ENCODE data around the gene ATP2B2. TPM values are rescaled to one million over a fixed set of nuclear protein-coding genes. Genes with fewer than 3 reads are reported as not detected.

The ATP2B2 gene
- total RNA-seq, 2 experiments from 2014 or later = not detected

DNA sequence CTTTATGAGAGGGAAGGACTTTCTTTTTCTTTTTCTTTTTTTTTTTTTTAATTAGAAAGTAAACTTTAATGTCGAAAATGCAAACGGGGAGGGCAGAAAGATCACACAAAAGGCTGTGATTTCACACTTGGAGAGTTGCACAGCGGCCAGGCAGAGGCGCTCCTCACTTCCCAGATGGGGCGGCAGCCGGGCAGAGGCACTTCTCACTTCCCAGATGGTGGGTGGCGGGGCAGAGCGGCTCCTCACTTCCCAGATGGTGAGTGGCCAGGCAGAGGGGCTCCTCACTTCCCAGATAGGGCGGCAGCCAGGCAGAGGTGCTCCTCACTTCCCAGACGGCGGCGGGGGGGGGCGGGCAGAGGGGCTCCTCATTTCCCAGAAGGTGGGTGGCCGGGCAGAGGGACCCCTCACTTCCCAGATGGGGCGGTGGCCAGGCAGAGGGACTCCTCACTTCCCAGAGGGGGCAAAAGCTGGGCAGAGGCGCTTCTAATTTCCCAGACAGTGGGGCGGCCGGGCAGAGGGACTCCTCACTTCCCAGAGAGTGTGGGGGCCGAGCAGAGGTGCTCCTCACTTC is 88.6 kb downstream of the ATP2B2 start:
- peaks cover 5% of the 10 kb centered on the region for H3K27me3 Mint-ChIP-seq
- peaks cover 5% of the 10 kb centered on the region for H3K4me1 Mint-ChIP-seq
- no peak overlapping the region for H3K4me3 Mint-ChIP-seq
- no peak for DNase-seq
- H3K27ac Mint-ChIP-seq = no peak overlapping the region
- no peaks in the 10 kb centered on the region for H3K36me3 Mint-ChIP-seq
- H3K9me3 Mint-ChIP-seq = no peaks in the 10 kb centered on the region

DNA sequence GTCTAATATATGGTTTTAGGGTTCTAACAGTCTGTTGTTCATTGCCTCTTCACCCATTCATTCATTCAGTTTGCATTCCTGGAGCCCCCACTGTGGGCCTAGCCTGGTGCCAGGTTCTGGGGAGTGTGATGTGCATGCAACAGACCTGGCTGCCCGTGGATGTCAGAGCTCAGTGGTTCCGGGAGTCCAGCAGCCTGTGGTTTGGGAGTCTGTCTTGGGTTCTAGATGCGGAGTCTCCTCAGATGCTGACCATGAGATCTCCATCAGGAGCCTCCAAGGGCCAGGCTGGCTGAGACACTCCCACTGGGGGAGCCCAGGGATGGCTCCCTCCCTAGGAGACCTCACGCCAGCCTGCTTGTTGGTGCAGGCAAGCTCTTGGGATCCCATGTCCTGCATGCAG is 92.3 kb downstream of the ATP2B2 start:
- no peak for DNase-seq
- Mint-ChIP-seq H3K4me1 (no peaks in the 10 kb centered on the region), H3K27me3 (peaks cover 5% of the 10 kb centered on the region), H3K4me3 (no peak overlapping the region), H3K27ac (no peak overlapping the region), H3K9me3 (no peaks in the 10 kb centered on the region), H3K36me3 (no peaks in the 10 kb centered on the region)

DNA sequence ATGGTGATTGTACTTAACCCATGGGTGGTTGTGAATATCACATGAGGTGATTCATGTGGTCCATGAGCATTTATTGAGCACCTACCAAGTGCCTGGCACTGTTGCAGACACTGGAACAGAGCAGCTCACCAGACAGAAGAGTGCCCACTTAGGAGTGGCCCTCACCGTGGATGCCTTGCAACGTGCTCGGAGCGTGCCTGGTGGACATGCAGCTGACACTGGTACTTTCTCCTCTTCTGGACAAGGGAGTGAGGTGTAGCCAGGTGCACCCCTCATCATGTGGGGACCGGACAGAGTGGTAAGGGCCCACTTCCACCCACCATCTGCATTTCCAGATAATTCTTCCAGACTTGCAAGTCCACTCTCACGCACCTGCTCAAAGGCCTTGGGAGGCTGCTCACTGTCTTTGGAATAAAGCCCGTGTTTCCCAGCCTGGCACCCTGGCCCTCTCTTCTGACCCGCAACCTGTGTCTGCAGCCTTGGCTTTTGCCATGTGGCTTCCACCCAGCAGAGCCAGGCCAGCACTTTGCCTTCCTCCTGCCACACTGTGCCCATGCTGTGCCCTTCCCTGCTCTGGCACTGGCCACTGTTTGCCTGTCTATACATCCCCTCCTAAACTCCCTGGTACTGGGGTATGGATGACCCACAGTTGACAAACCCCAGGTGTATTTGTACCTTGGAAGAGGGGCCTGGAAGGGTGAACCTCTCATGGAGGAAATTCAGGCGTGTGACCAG is 93.6 kb downstream of the ATP2B2 start:
- no peaks in the 10 kb centered on the region for H3K36me3 Mint-ChIP-seq
- H3K9me3 Mint-ChIP-seq = no peaks in the 10 kb centered on the region
- no peaks in the 10 kb centered on the region for H3K4me1 Mint-ChIP-seq
- no peak for DNase-seq
- H3K27me3 Mint-ChIP-seq = no peaks in the 10 kb centered on the region
- no peak overlapping the region for H3K27ac Mint-ChIP-seq
- no peak overlapping the region for H3K4me3 Mint-ChIP-seq

DNA sequence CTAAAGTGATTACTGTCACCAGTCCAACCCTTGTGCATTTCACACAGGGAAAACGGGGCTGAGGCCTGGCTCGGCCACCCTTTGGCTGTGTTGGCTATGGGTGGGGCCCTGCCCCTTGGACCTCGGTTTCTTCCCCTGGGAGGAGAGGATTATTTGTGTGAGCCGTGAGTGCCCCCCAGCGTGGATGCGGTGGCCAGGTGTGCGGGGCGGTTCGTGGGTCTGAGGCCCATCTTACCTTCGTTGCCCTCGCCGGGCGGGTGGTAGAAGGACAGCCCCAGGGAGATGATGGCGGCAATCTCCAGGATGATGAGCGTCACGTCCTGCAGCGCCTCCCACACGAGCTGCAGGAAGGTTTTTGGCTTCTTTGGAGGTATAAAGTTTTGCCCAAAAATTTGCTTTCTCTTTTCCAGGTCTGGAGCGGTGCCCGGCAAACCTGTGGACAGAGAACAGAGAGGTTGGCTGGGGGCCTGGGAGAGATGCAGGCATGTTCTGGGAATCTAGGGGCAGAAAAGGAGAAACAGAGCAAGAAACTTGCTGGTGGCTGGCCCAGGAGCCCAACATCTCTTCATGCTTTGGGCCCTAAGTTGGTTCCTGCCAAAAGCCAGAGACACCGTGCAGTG is 94.9 kb downstream of the ATP2B2 start:
- H3K4me3 Mint-ChIP-seq = no peak overlapping the region
- no peak for DNase-seq
- H3K9me3 Mint-ChIP-seq = no peaks in the 10 kb centered on the region
- H3K27ac Mint-ChIP-seq = no peak overlapping the region
- no peaks in the 10 kb centered on the region for H3K27me3 Mint-ChIP-seq
- H3K4me1 Mint-ChIP-seq = no peaks in the 10 kb centered on the region
- H3K36me3 Mint-ChIP-seq = no peaks in the 10 kb centered on the region

DNA sequence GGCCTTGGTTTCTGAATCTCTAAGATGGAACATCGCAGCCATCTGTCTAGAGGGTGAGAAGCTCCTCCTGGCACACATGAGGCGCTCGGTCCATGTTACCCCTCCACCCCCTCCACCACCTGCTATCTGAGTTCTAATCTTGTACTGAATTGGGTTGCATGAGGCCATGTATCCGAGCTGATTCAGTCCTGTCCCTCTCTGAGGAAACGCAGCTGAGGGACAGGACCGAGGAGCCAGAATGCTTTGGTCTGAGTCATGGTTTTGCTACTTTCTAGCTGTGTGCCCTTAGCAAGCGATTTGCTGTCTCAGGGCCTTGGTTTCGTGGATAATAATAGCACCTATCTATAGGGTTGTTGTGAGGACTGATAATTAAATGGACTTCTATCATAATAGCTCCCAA is 96.7 kb downstream of the ATP2B2 start:
- Mint-ChIP-seq H3K4me1 (no peaks in the 10 kb centered on the region), H3K27me3 (no peaks in the 10 kb centered on the region), H3K4me3 (no peak overlapping the region), H3K36me3 (no peaks in the 10 kb centered on the region), H3K9me3 (no peaks in the 10 kb centered on the region), H3K27ac (no peak overlapping the region)
- no peak for DNase-seq

DNA sequence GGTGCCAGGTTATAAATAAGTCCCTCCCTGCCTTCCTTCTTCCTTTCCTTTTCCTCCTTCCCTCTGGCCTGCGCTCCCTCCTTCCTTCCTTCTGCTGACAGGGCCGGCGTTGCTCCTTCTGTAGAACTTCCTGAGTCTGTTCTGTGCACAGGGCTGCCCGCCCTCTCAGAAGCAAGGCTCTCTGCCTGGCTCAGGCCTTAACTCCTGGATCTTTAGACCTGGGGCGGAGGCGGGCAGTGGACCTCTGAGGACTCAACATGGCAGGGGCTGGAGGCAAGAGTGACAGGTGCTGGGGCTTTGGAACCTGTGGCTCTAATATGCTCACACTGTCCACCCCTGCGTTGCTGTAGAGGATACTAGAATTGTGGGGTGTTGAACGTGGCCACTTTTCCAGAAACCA is 98.0 kb downstream of the ATP2B2 start:
- H3K4me1 Mint-ChIP-seq = no peaks in the 10 kb centered on the region
- no peaks in the 10 kb centered on the region for H3K9me3 Mint-ChIP-seq
- H3K36me3 Mint-ChIP-seq = no peaks in the 10 kb centered on the region
- DNase-seq = no peak
- no peak overlapping the region for H3K4me3 Mint-ChIP-seq
- no peak overlapping the region for H3K27ac Mint-ChIP-seq
- H3K27me3 Mint-ChIP-seq = no peaks in the 10 kb centered on the region

DNA sequence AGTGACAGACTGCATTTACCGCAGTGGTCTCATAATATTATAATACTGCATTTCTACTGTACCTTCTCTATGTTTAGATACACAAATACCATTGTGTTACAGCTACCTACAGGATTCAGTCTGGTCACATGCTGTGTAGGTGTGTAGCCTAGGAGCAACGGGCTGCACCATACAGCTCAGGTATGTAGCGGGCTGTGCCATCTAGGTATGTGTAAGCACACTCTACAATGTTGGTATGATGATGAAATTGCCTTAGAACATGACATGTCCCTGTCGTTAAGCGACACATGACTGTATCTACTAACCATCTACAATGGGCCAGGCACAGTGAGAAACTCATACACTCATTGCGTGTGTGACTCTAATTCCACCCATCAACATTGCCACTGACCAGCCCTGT is 99.0 kb downstream of the ATP2B2 start:
- no peaks in the 10 kb centered on the region for H3K36me3 Mint-ChIP-seq
- no peaks in the 10 kb centered on the region for H3K9me3 Mint-ChIP-seq
- H3K4me1 Mint-ChIP-seq = no peaks in the 10 kb centered on the region
- H3K27ac Mint-ChIP-seq = no peak overlapping the region
- no peak for DNase-seq
- no peaks in the 10 kb centered on the region for H3K27me3 Mint-ChIP-seq
- no peak overlapping the region for H3K4me3 Mint-ChIP-seq

DNA sequence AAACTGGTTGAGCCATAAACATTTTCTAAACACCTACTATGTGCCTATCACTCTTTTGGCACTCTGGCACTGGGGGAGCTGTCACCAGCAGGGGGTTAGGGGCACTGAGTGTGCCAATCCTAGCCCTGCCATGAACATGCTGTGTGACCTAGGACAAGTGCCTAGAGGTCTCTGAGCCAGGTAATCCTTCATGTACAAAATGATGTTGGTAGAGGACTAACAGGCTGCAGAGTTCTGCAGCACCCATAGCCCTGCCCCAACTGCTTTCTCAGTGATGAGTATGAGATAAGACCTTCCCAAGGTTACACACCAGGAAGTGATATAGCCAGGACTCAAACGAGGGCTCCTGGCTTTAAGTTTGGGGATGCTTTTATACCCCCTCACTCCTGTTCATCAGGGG is 99.6 kb downstream of the ATP2B2 start:
- no peak for DNase-seq
- Mint-ChIP-seq H3K4me1 (no peaks in the 10 kb centered on the region), H3K27ac (no peak overlapping the region), H3K27me3 (no peaks in the 10 kb centered on the region), H3K9me3 (no peaks in the 10 kb centered on the region), H3K36me3 (no peaks in the 10 kb centered on the region), H3K4me3 (no peak overlapping the region)

DNA sequence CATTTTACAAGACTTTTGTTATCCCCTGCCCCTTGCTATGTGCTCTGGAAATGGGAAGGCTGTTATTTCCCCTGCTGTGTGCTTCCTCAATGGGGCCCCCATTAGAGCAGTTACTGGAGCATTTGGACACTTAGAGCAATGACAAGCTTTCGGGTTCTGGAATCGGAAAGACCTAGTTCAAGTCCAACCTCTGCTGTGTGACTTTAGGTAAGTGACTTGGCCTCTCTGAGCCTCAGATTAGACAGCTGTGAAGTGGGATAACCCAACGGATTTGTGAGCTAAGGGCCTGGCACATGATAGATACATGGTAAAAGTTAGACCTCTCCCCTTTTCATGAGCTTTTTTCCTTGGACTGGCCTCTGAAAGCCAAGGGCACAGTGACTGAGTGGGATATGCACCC is 100.5 kb downstream of the ATP2B2 start:
- Mint-ChIP-seq H3K27me3 (no peaks in the 10 kb centered on the region), H3K4me3 (no peak overlapping the region), H3K9me3 (no peaks in the 10 kb centered on the region), H3K36me3 (no peaks in the 10 kb centered on the region), H3K27ac (no peak overlapping the region), H3K4me1 (no peaks in the 10 kb centered on the region)
- no peak for DNase-seq

DNA sequence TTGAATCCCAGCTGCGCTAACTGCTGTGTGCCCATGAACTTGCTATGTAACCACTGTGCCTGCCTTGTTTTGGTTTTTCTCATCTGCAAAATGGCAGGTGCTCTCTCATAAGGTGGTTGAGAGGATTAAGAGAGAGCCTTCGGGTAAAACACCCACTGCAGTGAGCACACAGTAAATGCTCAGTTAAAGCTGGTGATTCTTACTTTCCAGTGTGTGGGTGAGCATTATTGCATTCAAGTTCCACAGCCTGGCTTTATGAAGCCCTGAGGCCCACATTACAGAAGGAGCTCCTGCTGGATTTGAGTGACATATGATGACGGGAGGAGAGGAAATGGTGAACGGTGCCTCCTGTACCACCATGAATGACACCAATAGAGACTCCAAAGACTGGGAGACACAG is 101.0 kb downstream of the ATP2B2 start:
- no peak overlapping the region for H3K4me3 Mint-ChIP-seq
- no peaks in the 10 kb centered on the region for H3K36me3 Mint-ChIP-seq
- H3K9me3 Mint-ChIP-seq = no peaks in the 10 kb centered on the region
- no peaks in the 10 kb centered on the region for H3K27me3 Mint-ChIP-seq
- H3K4me1 Mint-ChIP-seq = no peaks in the 10 kb centered on the region
- no peak for DNase-seq
- H3K27ac Mint-ChIP-seq = no peak overlapping the region

DNA sequence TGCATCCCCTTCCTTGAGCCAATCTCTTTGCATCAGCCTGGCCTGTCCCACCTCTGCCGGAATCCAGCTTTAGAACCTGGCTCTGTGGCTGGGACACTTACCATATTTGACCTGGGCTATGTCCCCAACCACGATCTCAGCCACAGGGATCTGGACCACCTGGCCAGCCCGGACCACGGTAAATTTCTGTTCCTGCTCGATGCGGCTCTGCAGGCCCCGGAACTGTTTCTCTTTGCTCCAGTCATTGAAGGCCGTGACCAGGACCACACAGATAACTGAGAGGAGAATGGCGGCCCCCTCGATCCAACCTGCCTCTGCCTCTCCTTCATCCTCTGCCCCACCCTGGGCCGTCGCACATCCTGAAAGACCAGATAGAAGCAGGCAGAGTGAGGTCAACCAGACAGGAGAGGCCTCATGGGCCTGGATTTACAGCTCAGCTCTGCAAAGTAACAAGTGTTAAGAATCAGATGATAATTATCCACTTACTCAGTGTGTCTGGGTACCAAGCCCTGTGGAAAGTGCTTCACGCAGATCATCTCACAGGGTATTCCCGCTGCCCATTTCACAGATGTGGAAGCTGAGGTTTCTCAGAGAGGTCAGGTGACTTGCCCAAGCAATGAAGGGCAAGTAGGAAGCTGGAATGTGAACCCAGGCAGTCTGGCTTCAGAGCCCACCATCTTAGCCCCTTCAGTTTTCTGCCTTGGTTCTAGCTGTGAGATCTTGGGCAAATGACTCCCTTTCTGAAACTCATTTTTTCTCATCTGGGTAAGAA is 103.2 kb downstream of the ATP2B2 start:
- Mint-ChIP-seq H3K9me3 (no peaks in the 10 kb centered on the region), H3K4me3 (no peak overlapping the region), H3K27me3 (no peaks in the 10 kb centered on the region), H3K4me1 (no peaks in the 10 kb centered on the region), H3K27ac (no peak overlapping the region), H3K36me3 (no peaks in the 10 kb centered on the region)
- DNase-seq = no peak

DNA sequence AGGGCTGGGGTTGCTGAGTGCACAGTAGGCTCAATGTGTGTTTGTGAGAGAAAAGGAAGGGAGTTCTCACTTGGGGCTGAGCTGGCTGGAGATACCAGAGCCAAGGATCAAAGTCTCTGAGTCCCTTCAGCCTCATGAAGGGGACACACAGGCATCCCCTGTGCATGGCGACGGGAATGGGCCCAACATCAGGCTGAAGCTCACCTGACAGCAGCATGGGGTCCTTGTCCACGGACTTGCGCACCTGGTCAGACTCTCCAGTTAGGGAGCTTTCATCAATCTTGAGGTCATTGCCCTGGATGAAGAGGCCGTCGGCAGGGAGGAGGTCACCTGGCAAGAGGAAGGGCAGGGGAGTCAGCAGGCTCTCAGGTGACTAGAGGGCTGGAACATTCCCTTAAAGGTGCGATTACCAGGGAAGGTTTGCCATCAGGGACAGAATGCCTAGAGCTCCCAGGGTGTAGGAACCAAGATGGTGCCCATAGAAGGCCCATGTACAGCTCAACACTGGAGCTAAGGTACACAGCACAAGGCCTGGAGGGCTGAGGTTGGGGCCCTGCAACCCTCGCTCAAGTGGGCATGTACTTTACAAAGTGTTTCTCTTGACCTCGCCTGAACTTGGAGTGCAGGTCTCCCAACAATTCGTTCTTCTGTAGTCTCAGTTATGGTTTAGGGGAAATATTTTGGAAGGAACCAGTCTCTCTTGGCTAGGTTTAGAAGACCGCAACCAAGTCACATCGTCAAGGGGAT is 104.5 kb downstream of the ATP2B2 start:
- no peak for DNase-seq
- Mint-ChIP-seq H3K4me3 (no peak overlapping the region), H3K27ac (no peak overlapping the region), H3K36me3 (no peaks in the 10 kb centered on the region), H3K4me1 (peaks cover 5% of the 10 kb centered on the region), H3K9me3 (no peaks in the 10 kb centered on the region), H3K27me3 (no peaks in the 10 kb centered on the region)

DNA sequence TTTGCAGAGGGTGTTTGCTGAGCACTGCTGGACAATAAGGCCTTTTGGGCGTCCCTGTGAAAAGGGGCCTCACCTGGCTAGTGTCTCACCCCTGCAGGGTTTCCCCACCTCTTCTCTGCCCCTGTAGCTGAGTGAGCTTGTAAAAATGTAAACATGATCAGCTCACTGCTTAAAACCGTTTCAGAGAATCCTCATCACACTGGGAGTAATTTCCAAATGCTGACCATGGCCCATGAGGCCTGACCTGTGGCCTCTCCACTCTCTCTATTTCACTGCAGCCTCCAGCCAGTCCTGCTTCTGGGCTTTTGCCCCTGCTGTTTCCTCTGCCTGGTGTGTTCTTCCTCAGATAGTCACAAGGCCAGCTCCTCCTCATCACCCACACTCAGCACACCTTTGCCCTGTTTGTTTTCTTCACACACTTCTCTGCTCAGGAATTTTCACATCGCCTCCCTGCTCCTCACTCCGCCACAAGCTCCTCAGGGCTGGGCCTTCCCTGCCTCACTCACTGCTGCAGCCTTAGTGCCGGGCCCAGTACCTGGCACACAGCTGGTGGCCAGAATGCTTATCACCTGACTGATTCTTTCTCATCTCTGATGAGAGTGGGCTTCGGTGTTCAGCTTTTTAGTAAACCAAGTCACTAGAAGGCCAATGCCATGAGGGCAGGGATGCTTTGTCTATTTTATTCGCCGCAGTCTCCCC is 105.2 kb downstream of the ATP2B2 start:
- Mint-ChIP-seq H3K36me3 (no peaks in the 10 kb centered on the region), H3K4me1 (peaks cover 13% of the 10 kb centered on the region), H3K27me3 (no peaks in the 10 kb centered on the region), H3K4me3 (no peak overlapping the region), H3K27ac (no peak overlapping the region), H3K9me3 (no peaks in the 10 kb centered on the region)
- no peak for DNase-seq

DNA sequence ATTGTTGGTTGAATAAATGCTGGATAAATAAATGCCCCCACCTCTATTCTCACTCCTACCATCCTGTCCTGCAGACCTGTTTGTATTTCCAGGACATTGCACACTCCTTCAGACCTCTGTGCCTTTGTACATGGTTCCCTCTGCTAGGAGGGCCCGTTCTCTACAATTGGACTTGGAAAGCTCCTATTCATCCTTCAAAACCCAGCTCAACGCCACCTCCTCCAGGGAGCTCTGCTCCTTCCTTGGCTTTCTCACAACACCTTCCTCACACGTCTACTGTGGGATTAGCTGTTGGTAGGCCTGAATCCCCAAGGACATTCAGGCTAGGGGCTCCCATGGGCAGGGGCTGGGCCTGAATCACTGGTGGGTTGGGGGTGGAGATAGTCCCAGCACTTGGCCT is 105.8 kb downstream of the ATP2B2 start:
- Mint-ChIP-seq H3K4me1 (peaks cover 15% of the 10 kb centered on the region), H3K4me3 (no peak overlapping the region), H3K27ac (no peak overlapping the region), H3K36me3 (no peaks in the 10 kb centered on the region), H3K9me3 (no peaks in the 10 kb centered on the region), H3K27me3 (no peaks in the 10 kb centered on the region)
- no peak for DNase-seq
